H1 (cell line): Measurements from ENCODE around the gene FKBP2. TPM values are rescaled to one million over a fixed set of nuclear protein-coding genes. Genes with fewer than 3 reads are reported as not detected.

Source experiments
- ATF2 ChIP-seq: IDR thresholded peaks from 2 replicates; pipeline ENCODE4 v1.6.1; 2012; ENCODE audit warnings: low read length, inconsistent platforms
- BCL11A ChIP-seq, 2 experiments: IDR thresholded peaks; one replicate each; pipeline ENCODE4 v1.6.1; 2011; ENCODE audit warnings: low read depth in 2 of 2, low read length in 2 of 2, mild to moderate bottlenecking in 2 of 2
- BRCA1 ChIP-seq: IDR thresholded peaks from 2 replicates; pipeline ENCODE4 v1.6.1; 2012; ENCODE audit warnings: low read depth, low read length, improper control_type of control experiment
- CBX8 ChIP-seq: fragments of 300-800, 300-1000 bp; sonication (generic); IDR thresholded peaks from 2 replicates; pipeline ENCODE4 v1.7.1; 2016; ENCODE audit warnings: low read depth, low read length, borderline replicate concordance
- CHD1 ChIP-seq: IDR thresholded peaks from 2 replicates; pipeline ENCODE4 v1.6.1; 2012; ENCODE audit warnings: low read depth, low read length, improper control_type of control experiment
- FOSL1 ChIP-seq: IDR thresholded peaks from 2 replicates; pipeline ENCODE4 v1.6.1; 2011; ENCODE audit warnings: mild to moderate bottlenecking, low read depth, low read length, moderate library complexity; ENCODE audit not compliant: insufficient read depth
- GTF2F1 ChIP-seq: IDR thresholded peaks from 2 replicates; pipeline ENCODE4 v1.6.1; 2012; ENCODE audit warnings: low read depth, low read length, improper control_type of control experiment, borderline replicate concordance
- HDAC2 ChIP-seq, 2 experiments: fragments of 300-600 bp in 1 of 2; sonication (generic) in 1 of 2; IDR thresholded peaks; 2 replicates each; pipeline ENCODE4 v1.6.1; 2011 to 2012; ENCODE audit warnings: low read depth in 2 of 2, low read length in 2 of 2, mild to moderate bottlenecking in 2 of 2, moderate library complexity in 2 of 2, borderline replicate concordance in 1 of 2, inconsistent platforms in 1 of 2
- NRF1 ChIP-seq: IDR thresholded peaks from 2 replicates; pipeline ENCODE4 v1.6.1; 2011; ENCODE audit warnings: mild to moderate bottlenecking, low read depth, low read length, improper control_type of control experiment
- POLR2A ChIP-seq, 2 experiments: IDR thresholded peaks; 1 replicate in 1 of 2; 2 replicates in 1 of 2; pipeline ENCODE4 v1.6.1; 2011; ENCODE audit warnings: low read depth in 2 of 2, low read length in 2 of 2, mild to moderate bottlenecking in 2 of 2; ENCODE audit errors: control extremely low read depth in 1 of 2
- POU5F1 ChIP-seq: IDR thresholded peaks from 2 replicates; pipeline ENCODE4 v1.6.1; 2011; ENCODE audit warnings: low read depth, mild to moderate bottlenecking, low read length, moderate library complexity
- RBBP5 ChIP-seq: IDR thresholded peaks from 2 replicates; pipeline ENCODE4 v1.7.1; 2012; ENCODE audit warnings: low read depth, mild to moderate bottlenecking, inconsistent platforms, low read length, moderate library complexity, borderline replicate concordance
- RFX5 ChIP-seq: IDR thresholded peaks from 2 replicates; pipeline ENCODE4 v1.6.1; 2011; ENCODE audit warnings: low read depth, low read length, improper control_type of control experiment, borderline replicate concordance
- RXRA ChIP-seq: IDR thresholded peaks from 2 replicates; pipeline ENCODE4 v1.6.1; 2011; ENCODE audit warnings: low read depth, mild to moderate bottlenecking, low read length, moderate library complexity; ENCODE audit not compliant: insufficient read depth
- SAP30 ChIP-seq: fragments of 300-600 bp; sonication (generic); IDR thresholded peaks from 2 replicates; pipeline ENCODE4 v1.7.1; 2012; ENCODE audit warnings: low read length, moderate library complexity, mild to moderate bottlenecking, inconsistent platforms; ENCODE audit not compliant: insufficient read depth, insufficient replicate concordance
- SIN3A ChIP-seq, 2 experiments: IDR thresholded peaks in 1 of 2; conservative IDR thresholded peaks in 1 of 2; 2 replicates each; pipeline ENCODE4 v1.6.1; 2011 to 2012; ENCODE audit warnings: low read length in 2 of 2, improper control_type of control experiment in 1 of 2, low read depth in 1 of 2, mild to moderate bottlenecking in 1 of 2
- SIRT6 ChIP-seq: IDR thresholded peaks from one replicate; pipeline ENCODE4 v1.7.1; 2012; ENCODE audit warnings: low read length, inconsistent platforms
- SP1 ChIP-seq: IDR thresholded peaks from 2 replicates; pipeline ENCODE4 v1.6.1; 2011; ENCODE audit warnings: low read depth, low read length
- TAF7 ChIP-seq: optimal IDR thresholded peaks from 2 replicates; pipeline ENCODE3; 2011; ENCODE audit warnings: low read depth, mild to moderate bottlenecking, inconsistent platforms, low read length, moderate library complexity, borderline replicate concordance
- YY1 ChIP-seq: IDR thresholded peaks from 2 replicates; pipeline ENCODE4 v1.6.1; 2011; ENCODE audit warnings: low read depth, mild to moderate bottlenecking, low read length
- polyA plus RNA-seq, 7 experiments: library from polyadenylated mRNA; depleted of rRNA in 3 of 7; stranded (reverse) in 5 of 7; unstranded in 2 of 7; fragments of >200 nt in 5 of 7; fragments of 200-250 nt in 2 of 7; gene quantifications; 1 replicate in 5 of 7; 2 replicates in 1 of 7; 4 replicates in 1 of 7; pipeline versions ENCODE4 v1.2.1 to v1.2.3, GENCODE V29; 2011 to 2013; ENCODE audit warnings: missing spikeins in 2 of 7, mixed read lengths in 2 of 7
- total RNA-seq: library from RNA; stranded (reverse); fragmentation: NEBNext Ultra II Directional; extraction: Animal tissue kit (Norgen Biotek cat#: 25700); gene quantifications from 2 replicates; pipeline ENCODE4 v1.2.1, GENCODE V29; 2021
- TF ChIP-seq, protein P1 (sequence below): IDR thresholded peaks from 2 replicates; pipeline ENCODE4 v1.6.1; 2012; ENCODE audit warnings: inconsistent platforms

FKBP2 gene
- total and polyA plus RNA-seq, 2 of the 8 experiments (the other 6 are each of a cell fraction or from before 2014, with no cell fraction given): 41.7 to 52.5 TPM

GRCh38 chr11:64230171-64230984 is 10.5 kb upstream of the FKBP2 start, which contains the start of gene DNAJC4 (continued):
- TF ChIP-seq, protein P1, sequence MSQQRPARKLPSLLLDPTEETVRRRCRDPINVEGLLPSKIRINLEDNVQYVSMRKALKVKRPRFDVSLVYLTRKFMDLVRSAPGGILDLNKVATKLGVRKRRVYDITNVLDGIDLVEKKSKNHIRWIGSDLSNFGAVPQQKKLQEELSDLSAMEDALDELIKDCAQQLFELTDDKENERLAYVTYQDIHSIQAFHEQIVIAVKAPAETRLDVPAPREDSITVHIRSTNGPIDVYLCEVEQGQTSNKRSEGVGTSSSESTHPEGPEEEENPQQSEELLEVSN: no peak
- TF ChIP-seq HDAC2 (IDR thresholded peaks at IDR 0.05; ENCODE audit: borderline replicate concordance in 1 of 2, low read depth in 2 of 2, low read length in 2 of 2) (peak in 1 of 2 experiments; percentile 32; a peak in 1 of 4 replicates), SAP30 (no peak), YY1 (no peak; the same call in 1 of the 2 replicates), POLR2A (IDR thresholded peaks at IDR 0.05; ENCODE audit: control extremely low read depth in 1 of 2, low read depth in 2 of 2, low read length in 2 of 2) (peak in 1 of 2 experiments; percentile 63; a peak in 1 of 3 replicates), RFX5 (no peak; the same call in 1 of the 2 replicates), SIRT6 (no peak), TAF7 (no peak), SIN3A (conservative IDR thresholded peaks at IDR 0.05 in 1 of 2, IDR thresholded peaks at IDR 0.05 in 1 of 2; ENCODE audit: low read depth in 1 of 2, low read length in 2 of 2) (peak in 1 of 2 experiments; percentile 93; a peak in 2 of 4 replicates), BRCA1 (no peak), GTF2F1 (no peak), SP1 (peak; percentile 62; the same call in 1 of the 2 replicates), CHD1 (no peak), ATF2 (no peak), RBBP5 (no peak), POU5F1 (no peak), BCL11A (IDR thresholded peaks at IDR 0.05; ENCODE audit: low read depth in 2 of 2, low read length in 2 of 2) (no peak), RXRA (no peak), NRF1 (no peak), CBX8 (no peak), FOSL1 (no peak)
